SJCRH30 (cell line): ENCODE measurements around the gene ASAH2. TPM values are rescaled to one million over a fixed set of nuclear protein-coding genes. Genes with fewer than 3 reads are reported as not detected.
A peak's percentile ranks its signal among the peaks of the same experiment; 100 is the strongest.
"Not testable (repeated sequence)": the region's sequence is repeated elsewhere in the genome, so short reads cannot be mapped to it uniquely, and the experiment has no call there.

Experiments
- DNase-seq, 2 experiments: peaks; one replicate each; pipeline ENCODE4 v3.0.0-alpha.2; 2015 to 2020
- H3K27ac ChIP-seq: fragments of 250-450 bp; sonication (Bioruptor Pico); 2 replicates; pipeline ENCODE4 v1.5.1; 2020; ENCODE audit warnings: mild to moderate bottlenecking, moderate library complexity
- H3K27me3 ChIP-seq: fragments of 250-450 bp; sonication (Bioruptor Pico); 2 replicates; pipeline ENCODE4 v1.5.1; 2020; ENCODE audit warnings: mild to moderate bottlenecking, moderate library complexity
- H3K36me3 ChIP-seq: fragments of 250-450 bp; sonication (Bioruptor Pico); 2 replicates; pipeline ENCODE4 v1.5.1; 2020; ENCODE audit warnings: mild to moderate bottlenecking, moderate library complexity
- H3K4me1 ChIP-seq: fragments of 250-450 bp; sonication (Bioruptor Pico); 2 replicates; pipeline ENCODE4 v1.5.1; 2020; ENCODE audit warnings: mild to moderate bottlenecking, moderate library complexity
- H3K4me3 ChIP-seq: fragments of 250-450 bp; sonication (Bioruptor Pico); 2 replicates; pipeline ENCODE4 v1.5.1; 2020; ENCODE audit warnings: mild to moderate bottlenecking, moderate library complexity
- H3K9me3 ChIP-seq: fragments of 250-450 bp; sonication (Bioruptor Pico); replicated peaks from 2 replicates; pipeline ENCODE4 v1.5.1; 2020; ENCODE audit warnings: mild to moderate bottlenecking, moderate library complexity
- total RNA-seq: library from RNA; depleted of rRNA; stranded (reverse); fragments of >200 nt; shearing (Covaris generic); gene quantifications from 2 replicates; pipeline ENCODE4 v1.2.3, GENCODE V29; 2014

Gene ASAH2
- total RNA-seq, 1 experiment from 2014 or later = 1.2 TPM

GRCh38 chr10:50275650-50276235 lies 24.4 kb upstream of the ASAH2 start:
- no peaks in the 10 kb centered on the region for H3K36me3 ChIP-seq
- no peaks in the 10 kb centered on the region for H3K4me1 ChIP-seq
- no peak overlapping the region for H3K27ac ChIP-seq
- peak in 1 of 2 experiments; percentile 47 for DNase-seq
- H3K27me3 ChIP-seq = no peaks in the 10 kb centered on the region
- H3K4me3 ChIP-seq = no peak overlapping the region
- no peaks in the 10 kb centered on the region for H3K9me3 ChIP-seq

DNA sequence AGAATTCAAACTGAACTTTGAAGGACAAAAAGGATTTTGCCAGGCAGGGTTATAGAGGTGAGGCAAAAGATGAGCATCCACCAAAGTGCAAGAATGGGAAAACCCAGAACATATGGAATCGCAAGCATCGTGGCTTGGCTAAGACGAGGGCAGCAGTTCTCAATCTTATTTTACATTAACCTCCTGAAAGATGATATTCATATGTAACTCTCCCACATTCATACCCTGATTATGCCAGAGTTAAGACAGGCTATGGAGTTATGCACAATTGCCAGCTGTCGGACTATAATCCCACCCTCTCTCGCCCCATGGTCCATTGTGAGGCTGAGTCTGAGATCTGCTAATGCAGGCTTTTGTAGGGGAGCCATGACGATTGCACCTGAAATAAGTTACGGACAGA lies 21.2 kb upstream of the ASAH2 start:
- no peaks in the 10 kb centered on the region for H3K9me3 ChIP-seq
- H3K4me1 ChIP-seq = no peaks in the 10 kb centered on the region
- no peak overlapping the region for H3K4me3 ChIP-seq
- H3K27ac ChIP-seq = no peak overlapping the region
- no peaks in the 10 kb centered on the region for H3K27me3 ChIP-seq
- no peaks in the 10 kb centered on the region for H3K36me3 ChIP-seq
- peak in 1 of 2 experiments; percentile 7 for DNase-seq

DNA sequence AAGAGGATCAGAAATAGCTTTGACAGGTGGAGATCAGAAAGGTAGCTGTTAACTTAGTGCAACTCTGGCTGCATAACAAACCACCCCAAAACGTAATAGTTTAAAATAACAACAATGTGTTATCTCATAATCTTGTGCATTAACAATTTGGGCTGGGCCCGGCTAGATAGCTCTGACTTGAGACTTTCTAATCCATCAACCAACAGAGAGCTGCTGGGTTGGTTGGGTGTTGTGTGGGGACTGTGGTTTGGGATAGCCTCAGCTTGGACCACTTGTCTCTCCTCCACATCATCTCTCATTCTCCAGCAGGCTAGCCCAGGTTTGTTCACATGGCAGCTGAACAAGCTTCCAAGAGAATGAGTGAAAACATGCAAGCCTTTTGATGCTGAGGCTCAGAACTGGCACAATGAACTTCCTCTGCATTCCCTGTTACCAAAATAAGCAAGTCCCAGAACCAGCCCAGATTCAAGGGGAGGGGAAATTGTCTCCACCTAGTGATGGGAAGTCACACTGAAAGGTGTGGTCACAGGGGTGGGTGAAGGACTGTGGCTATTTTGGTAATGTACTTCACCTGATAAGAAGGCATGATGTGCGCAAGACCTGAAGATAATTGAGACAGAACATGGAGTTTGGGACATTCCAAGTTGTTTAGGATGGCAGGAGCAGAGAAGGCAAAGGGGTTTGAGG lies 20.4 kb upstream of the ASAH2 start:
- Histone ChIP-seq H3K4me3 (no peak overlapping the region), H3K36me3 (no peaks in the 10 kb centered on the region), H3K27me3 (no peaks in the 10 kb centered on the region), H3K4me1 (no peaks in the 10 kb centered on the region), H3K27ac (no peak overlapping the region), H3K9me3 (no peaks in the 10 kb centered on the region)
- DNase-seq = no peak

GRCh38 chr10:50267877-50268276 lies 16.6 kb upstream of the ASAH2 start:
- H3K4me3 ChIP-seq, H3K4me1 ChIP-seq, H3K27me3 ChIP-seq, DNase-seq, H3K36me3 ChIP-seq, H3K9me3 ChIP-seq, H3K27ac ChIP-seq: not testable (repeated sequence)

GRCh38 chr10:50262625-50263024 lies 11.3 kb upstream of the ASAH2 start:
- not testable (repeated sequence) for H3K27ac ChIP-seq, DNase-seq, H3K9me3 ChIP-seq, H3K36me3 ChIP-seq, H3K27me3 ChIP-seq, H3K4me3 ChIP-seq, H3K4me1 ChIP-seq

- H3K4me3 ChIP-seq = no peak overlapping the region
- H3K27me3 ChIP-seq = no peaks in the 10 kb centered on the region
- H3K4me1 ChIP-seq = no peaks in the 10 kb centered on the region
- no peaks in the 10 kb centered on the region for H3K9me3 ChIP-seq
- no peak for DNase-seq
- no peaks in the 10 kb centered on the region for H3K36me3 ChIP-seq
- H3K27ac ChIP-seq = no peak overlapping the region
Measured at GRCh38 chr10:50260791-50261281, 9.5 kb upstream of the ASAH2 start.

DNA sequence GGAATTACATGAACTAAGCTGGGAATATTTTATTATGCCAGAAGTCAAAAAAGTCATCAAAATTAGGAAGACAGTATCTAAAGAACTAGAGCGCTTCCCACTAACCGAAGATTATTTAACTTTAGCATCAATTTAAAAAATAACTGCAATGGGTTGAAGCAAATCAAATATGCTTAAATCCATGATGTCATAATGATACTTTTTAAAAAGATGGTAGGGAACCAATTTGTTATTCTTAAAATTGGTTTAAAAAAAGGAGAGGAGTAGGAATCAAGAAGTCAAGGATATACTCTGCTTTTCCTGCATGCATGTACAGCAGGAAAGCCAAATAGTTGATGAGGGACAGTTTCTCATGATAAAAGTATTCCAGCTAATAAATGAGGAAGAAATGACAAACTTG lies 3.2 kb upstream of the ASAH2 start:
- no peak for DNase-seq
- Histone ChIP-seq H3K9me3 (no peaks in the 10 kb centered on the region), H3K27ac (no peak overlapping the region), H3K4me1 (no peaks in the 10 kb centered on the region), H3K4me3 (no peak overlapping the region), H3K36me3 (no peaks in the 10 kb centered on the region), H3K27me3 (no peaks in the 10 kb centered on the region)

DNA sequence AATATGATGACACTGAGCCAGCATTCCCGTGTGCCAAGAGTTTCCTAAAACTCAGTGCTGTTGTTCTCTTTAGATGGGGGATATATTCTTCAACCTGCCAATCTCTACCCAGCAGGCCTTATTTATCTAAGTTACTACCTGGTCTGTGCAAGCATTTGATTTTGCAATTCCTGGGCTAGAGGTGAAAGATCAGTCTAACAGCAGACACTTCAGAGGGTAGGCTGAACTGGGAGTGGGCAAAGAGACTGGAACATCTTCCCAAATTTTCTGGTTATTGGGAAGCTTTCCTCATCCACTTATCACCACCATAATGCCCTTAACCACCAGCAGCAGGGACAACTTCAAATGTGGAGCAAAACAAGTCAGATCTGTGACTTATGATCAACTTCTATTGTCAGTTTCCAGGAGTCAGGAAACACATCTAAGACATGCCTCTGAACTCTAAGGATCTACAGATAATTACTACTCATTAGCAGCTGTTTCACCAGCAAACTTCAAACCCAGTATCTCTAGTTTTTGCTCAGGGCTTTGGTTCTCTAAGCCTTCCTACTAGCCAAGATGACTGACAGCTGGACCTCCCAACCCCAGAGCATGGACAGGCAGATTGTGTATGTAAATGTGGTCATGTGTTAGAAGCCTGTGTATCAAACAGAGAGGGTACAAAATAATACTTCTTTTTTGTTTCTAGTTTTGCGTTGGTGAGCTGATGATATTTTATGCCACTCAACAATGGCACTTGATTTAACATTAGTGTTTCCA lies 1.0 kb downstream of the ASAH2 start:
- no peaks in the 10 kb centered on the region for H3K36me3 ChIP-seq
- no peak overlapping the region for H3K27ac ChIP-seq
- no peak for DNase-seq
- H3K4me3 ChIP-seq = no peak overlapping the region
- H3K27me3 ChIP-seq = no peaks in the 10 kb centered on the region
- H3K4me1 ChIP-seq = no peaks in the 10 kb centered on the region
- H3K9me3 ChIP-seq = no peaks in the 10 kb centered on the region

DNA sequence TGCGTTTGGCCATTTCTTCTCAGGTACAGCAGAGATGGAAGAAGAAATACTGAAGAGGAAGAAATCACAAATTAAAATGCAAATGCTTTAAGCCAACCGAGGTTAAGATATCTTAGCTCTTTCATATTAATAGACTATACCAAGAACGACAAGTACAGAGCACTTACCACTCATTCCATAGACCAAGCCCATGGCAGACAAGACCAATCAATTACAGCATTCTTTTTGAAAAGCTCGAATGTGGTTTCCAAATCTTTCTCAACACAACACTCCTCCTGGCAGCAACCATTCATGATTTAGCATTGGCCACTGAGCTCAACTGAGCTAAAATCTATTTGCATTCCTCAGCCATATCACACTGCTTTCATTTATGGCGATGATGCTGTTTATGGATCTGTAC lies 2.7 kb downstream of the ASAH2 start:
- DNase-seq = no peak
- Histone ChIP-seq H3K9me3 (no peaks in the 10 kb centered on the region), H3K4me1 (no peaks in the 10 kb centered on the region), H3K27ac (no peak overlapping the region), H3K36me3 (no peaks in the 10 kb centered on the region), H3K27me3 (no peaks in the 10 kb centered on the region), H3K4me3 (no peak overlapping the region)

DNA sequence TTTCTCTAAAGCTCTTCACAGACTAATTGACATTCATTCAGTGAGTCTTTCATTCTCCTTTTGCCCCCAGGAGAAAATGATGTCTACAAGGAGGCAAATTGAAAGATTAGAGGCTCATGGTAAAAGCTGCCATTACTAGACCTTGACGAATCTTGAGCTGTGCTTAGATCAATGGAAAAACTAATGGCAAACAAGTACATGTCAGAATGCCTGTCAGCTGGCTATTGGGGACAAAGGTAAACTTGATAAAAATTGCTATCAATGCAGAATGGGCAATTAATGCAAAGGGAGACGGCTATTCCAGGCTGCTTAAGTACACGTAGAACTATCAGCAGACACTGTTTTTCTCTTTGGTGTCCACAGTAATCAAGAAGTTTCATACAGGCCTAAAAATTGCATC lies 3.3 kb downstream of the ASAH2 start:
- no peak for DNase-seq
- H3K27me3 ChIP-seq = no peaks in the 10 kb centered on the region
- H3K27ac ChIP-seq = no peak overlapping the region
- no peaks in the 10 kb centered on the region for H3K9me3 ChIP-seq
- H3K4me1 ChIP-seq = no peaks in the 10 kb centered on the region
- H3K4me3 ChIP-seq = no peak overlapping the region
- H3K36me3 ChIP-seq = no peaks in the 10 kb centered on the region

- DNase-seq = no peak
- H3K4me1 ChIP-seq = no peaks in the 10 kb centered on the region
- H3K27ac ChIP-seq = no peak overlapping the region
- H3K9me3 ChIP-seq = no peaks in the 10 kb centered on the region
- no peaks in the 10 kb centered on the region for H3K36me3 ChIP-seq
- no peaks in the 10 kb centered on the region for H3K27me3 ChIP-seq
- no peak overlapping the region for H3K4me3 ChIP-seq
Measured at GRCh38 chr10:50244201-50244600, 7.1 kb downstream of the ASAH2 start.

DNA sequence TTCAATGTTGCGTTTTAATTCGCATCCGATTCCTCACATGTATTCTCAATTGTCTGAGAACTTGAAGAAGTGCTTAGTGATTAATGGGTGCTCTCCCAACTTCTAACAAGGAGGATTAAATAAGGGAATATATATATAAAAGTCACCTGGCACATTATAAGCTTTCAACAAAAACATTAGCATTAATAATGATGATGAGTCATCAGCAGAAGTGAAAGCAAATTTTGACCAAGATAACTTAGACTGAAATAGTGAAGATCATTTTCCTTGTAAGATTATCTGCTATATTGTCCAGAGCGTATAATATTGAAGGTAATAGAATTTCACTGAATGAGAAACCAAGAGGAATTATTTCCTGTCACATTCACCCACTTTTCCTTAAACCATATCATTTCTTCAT lies 8.5 kb downstream of the ASAH2 start:
- no peaks in the 10 kb centered on the region for H3K4me1 ChIP-seq
- no peak for DNase-seq

DNA sequence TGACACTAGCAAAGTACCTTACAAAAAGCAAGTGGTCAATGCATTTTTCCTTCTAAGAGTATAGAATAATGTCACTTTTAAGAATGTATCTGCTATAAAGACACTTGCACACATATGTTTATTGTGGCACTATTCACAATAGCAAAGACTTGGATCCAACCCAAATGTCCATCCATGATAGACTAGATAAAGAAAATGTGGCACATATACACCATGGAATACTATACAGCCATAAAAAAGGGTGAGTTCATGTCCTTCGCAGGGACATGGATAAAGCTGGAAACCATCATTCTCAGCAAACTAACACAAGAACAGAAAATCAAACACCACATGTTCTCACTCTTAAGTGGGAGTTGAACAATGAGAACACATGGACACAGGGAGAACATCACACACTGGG lies 9.8 kb downstream of the ASAH2 start:
- H3K36me3 ChIP-seq, H3K4me1 ChIP-seq, H3K27ac ChIP-seq, H3K9me3 ChIP-seq, H3K27me3 ChIP-seq, DNase-seq, H3K4me3 ChIP-seq: not testable (repeated sequence)

More for the DNA sequence above, 8.5 kb downstream of the ASAH2 start:
- Histone ChIP-seq H3K27me3 (no peaks in the 10 kb centered on the region), H3K9me3 (no peaks in the 10 kb centered on the region), H3K36me3 (no peaks in the 10 kb centered on the region), H3K27ac (no peak overlapping the region), H3K4me3 (no peak overlapping the region)

GRCh38 chr10:50234486-50234885 lies 16.8 kb downstream of the ASAH2 start:
- Histone ChIP-seq H3K4me1 (no peaks in the 10 kb centered on the region), H3K27ac (no peak overlapping the region), H3K9me3 (no peaks in the 10 kb centered on the region), H3K27me3 (no peaks in the 10 kb centered on the region), H3K4me3 (no peak overlapping the region), H3K36me3 (no peaks in the 10 kb centered on the region)
- no peak for DNase-seq

GRCh38 chr10:50232261-50232639 lies 19.1 kb downstream of the ASAH2 start:
- no peak overlapping the region for H3K4me3 ChIP-seq
- H3K27ac ChIP-seq = no peak overlapping the region
- H3K36me3 ChIP-seq = no peaks in the 10 kb centered on the region
- no peaks in the 10 kb centered on the region for H3K27me3 ChIP-seq
- no peaks in the 10 kb centered on the region for H3K4me1 ChIP-seq
- DNase-seq = no peak
- H3K9me3 ChIP-seq = no peaks in the 10 kb centered on the region
